K562 (cell line): ENCODE measurements around the gene BCL6B. TPM values are rescaled to one million over a fixed set of nuclear protein-coding genes. Genes with fewer than 3 reads are reported as not detected.
"Not testable (repeated sequence)": the region's sequence is repeated elsewhere in the genome, so short reads cannot be mapped to it uniquely, and the experiment has no call there.

Experiments used
- ATAC-seq: fragments of 200-7000 bp; cut with Tn5 transposase; 3 replicates; pipeline ENCODE4 v1.9.1; 2020; ENCODE audit warnings: moderate library complexity
- BruUV-seq: library from RNA; stranded (reverse); fragments of 400-500 nt; replicated peaks from 2 replicates; lab custom pipeline; 2021; lab: Mats Ljungman, UMichigan
- CTCF ChIA-PET: fragments of 300-600 bp; formaldehyde crosslinking; extraction: SDS; loops from one replicate; lab custom pipeline; 2021; ENCODE audit warnings: low intra/inter-chr PET ratio; lab: Yijun Ruan, JAX
- POLR2A ChIA-PET: fragments of 300-600, 350-650 bp; sonication (Branson Sonifier 250); formaldehyde crosslinking; extraction: SDS; loops from one replicate; lab custom pipeline; 2021; ENCODE audit warnings: antibody characterized with exemption, inconsistent platforms; lab: Yijun Ruan, JAX
- DNase-seq, 4 experiments: peaks; one replicate each; pipeline versions ENCODE4 v3.0.0 to v3.0.0-alpha.2; 2011 to 2018; ENCODE audit warnings: low spot score in 3 of 4, mixed read lengths in 3 of 4; ENCODE audit errors: extremely low read depth in 1 of 4
- FAIRE-seq: peaks from 2 replicates; lab custom pipeline; 2011; peaks lifted over from hg19 to GRCh38; lab: Jason Lieb, UNC
- H2AFZ ChIP-seq: 2 replicates; pipeline ENCODE4 v1.6.0; 2011; ENCODE audit warnings: low read depth, low read length, control low read depth, inconsistent platforms
- H3K27ac ChIP-seq: fragments of 200-600 bp; 3 replicates; pipeline ENCODE4 v1.8.0; 2011; ENCODE audit warnings: low read depth, mild to moderate bottlenecking, control low read depth, inconsistent platforms, low read length, moderate library complexity, mixed read lengths; ENCODE audit errors: extremely low read depth
- H3K27me3 ChIP-seq, 2 experiments: fragments of 300-600 bp in 1 of 2; 2 replicates in 1 of 2; 3 replicates in 1 of 2; pipeline versions ENCODE4 v1.6.0 to v1.8.0; 2011; ENCODE audit warnings: inconsistent platforms in 2 of 2, low read length in 2 of 2, mild to moderate bottlenecking in 1 of 2, mixed read lengths in 1 of 2, moderate library complexity in 1 of 2; ENCODE audit not compliant: control insufficient read depth in 2 of 2, insufficient read depth in 2 of 2
- H3K36me3 ChIP-seq: fragments of 300-600 bp; 3 replicates; pipeline ENCODE4 v1.8.0; 2011; ENCODE audit warnings: mild to moderate bottlenecking, low read length, inconsistent platforms; ENCODE audit not compliant: control insufficient read depth, insufficient read depth
- H3K4me1 ChIP-seq, 2 experiments: fragments of 200-600 bp in 1 of 2; replicated peaks in 1 of 2; 2 replicates in 1 of 2; 3 replicates in 1 of 2; pipeline versions ENCODE4 v1.5.1 to v1.8.0; 2011; ENCODE audit warnings: inconsistent platforms in 2 of 2, low read length in 2 of 2, mild to moderate bottlenecking in 1 of 2, mixed read lengths in 1 of 2, moderate library complexity in 1 of 2; ENCODE audit not compliant: control insufficient read depth in 2 of 2, insufficient read depth in 2 of 2
- H3K4me2 ChIP-seq: 2 replicates; pipeline ENCODE4 v1.6.1; 2011; ENCODE audit warnings: low read length, control low read depth, inconsistent platforms, mixed read lengths; ENCODE audit not compliant: insufficient read depth
- H3K4me3 ChIP-seq: fragments of 200-600 bp; sonication (generic), shearing (Covaris generic); 2 replicates; pipeline ENCODE4 v1.5.1; 2016; ENCODE audit warnings: control low read depth, inconsistent platforms
- H3K79me2 ChIP-seq: fragments of 200-600 bp; 3 replicates; pipeline ENCODE4 v1.8.0; 2011; ENCODE audit warnings: low read length, inconsistent platforms; ENCODE audit not compliant: control insufficient read depth, insufficient read depth
- H3K9ac ChIP-seq, 2 experiments: 2 replicates each; pipeline versions ENCODE4 v1.6.0 to v1.6.1; 2011; ENCODE audit warnings: low read depth in 2 of 2, low read length in 2 of 2, control low read depth in 1 of 2, inconsistent platforms in 1 of 2, mild to moderate bottlenecking in 1 of 2, mixed read lengths in 1 of 2; ENCODE audit not compliant: insufficient read depth in 1 of 2
- H3K9me1 ChIP-seq: one replicate; pipeline ENCODE4 v1.6.0; 2011; ENCODE audit warnings: inconsistent platforms, mild to moderate bottlenecking, low read length, moderate library complexity; ENCODE audit not compliant: control insufficient read depth, insufficient read depth
- H3K9me3 ChIP-seq: replicated peaks from 2 replicates; pipeline ENCODE4 v1.5.1; 2011; ENCODE audit warnings: low read depth, low read length, inconsistent platforms; ENCODE audit not compliant: control insufficient read depth, insufficient read depth
- H4K20me1 ChIP-seq: replicated peaks from 2 replicates; pipeline ENCODE4 v1.6.1; 2011; ENCODE audit warnings: low read length, inconsistent platforms, mixed read lengths; ENCODE audit not compliant: control insufficient read depth, insufficient read depth
- C11orf30 ChIP-seq: fragments of 450-650 bp; IDR thresholded peaks from 2 replicates; pipeline ENCODE4 v1.6.1; 2016; ENCODE audit warnings: low read depth, mild to moderate bottlenecking
- CBFA2T2 ChIP-seq: fragments of 450-650 bp; conservative IDR thresholded peaks from 2 replicates; pipeline ENCODE4 v1.6.1; 2017; ENCODE audit warnings: mild to moderate bottlenecking
- CREM ChIP-seq: IDR thresholded peaks from 2 replicates; pipeline ENCODE4 v1.6.1; 2014; ENCODE audit warnings: antibody characterized with exemption, low read depth
- CXXC5 ChIP-seq: fragments of 250-450 bp; sonication (Bioruptor Pico); IDR thresholded peaks from 2 replicates; pipeline ENCODE4 v1.8.0; 2022; ENCODE audit warnings: inconsistent platforms, mild to moderate bottlenecking, moderate library complexity
- RAD51 ChIP-seq: fragments of 450-650 bp; IDR thresholded peaks from 2 replicates; pipeline ENCODE4 v1.7.1; 2016; ENCODE audit warnings: low read depth, mild to moderate bottlenecking, borderline replicate concordance
- SRF ChIP-seq, 2 experiments: fragments of 250-450, 450-650 bp in 1 of 2; sonication (Bioruptor Pico) in 1 of 2; sonication (generic) in 1 of 2; formaldehyde crosslinking; IDR thresholded peaks; 2 replicates each; pipeline versions ENCODE4 v1.5.0 to v1.5.1; 2020 to 2022; ENCODE audit warnings: mild to moderate bottlenecking in 1 of 2, missing genetic modification reagents in 1 of 2
- TOE1 ChIP-seq, 2 experiments: fragments of 450-650 bp in 1 of 2; sonication (generic) in 1 of 2; formaldehyde crosslinking in 1 of 2; IDR thresholded peaks; 2 replicates each; pipeline versions ENCODE4 v1.7.1 to v1.8.0; 2016 to 2022; ENCODE audit warnings: borderline replicate concordance in 2 of 2, mild to moderate bottlenecking in 2 of 2, antibody characterized with exemption in 1 of 2, inconsistent platforms in 1 of 2, low read depth in 1 of 2, missing genetic modification reagents in 1 of 2, moderate library complexity in 1 of 2
- USF2 ChIP-seq: sonication (generic); formaldehyde crosslinking; IDR thresholded peaks from 2 replicates; pipeline ENCODE4 v1.5.0; 2020; ENCODE audit warnings: missing genetic modification reagents
- ZFX ChIP-seq: sonication (generic); formaldehyde crosslinking; IDR thresholded peaks from 2 replicates; pipeline ENCODE4 v1.8.0; 2022; ENCODE audit warnings: mild to moderate bottlenecking, missing genetic modification reagents, moderate library complexity
- WGBS: fragments of 100-300 bp; shearing (Covaris generic); methylation state at CpG from one replicate; pipeline ENCODE4 v1.1.6; 2016; ENCODE audit warnings: low coverage, mixed read lengths; ENCODE audit not compliant: insufficient coverage; ENCODE audit errors: missing lambda C conversion rate; 5-methylcytosine and 5-hydroxymethylcytosine counted together
- in situ Hi-C: fragments of 300-500 bp; cut with MboI; formaldehyde crosslinking; loops from 4 replicates; pipeline ENCODE4 v1.15.0; 2018; ENCODE audit warnings: inconsistent platforms, mixed read lengths
- intact Hi-C: fragments of 100-400 bp; cut with micrococcal nuclease; formaldehyde crosslinking; loops from 2 replicates; pipeline ENCODE4 v1.14.2; 2022
- polyA plus RNA-seq, 8 experiments: library from polyadenylated mRNA; depleted of rRNA in 4 of 8; stranded (reverse) in 5 of 8; unstranded in 3 of 8; fragments of >200 nt; fragmentation: Nextera tagmentation in 2 of 8; fragmentation: Illumina TruSeq in 1 of 8; extraction: Ambion mirVana in 2 of 8; extraction: Trizol in 1 of 8; gene quantifications; 2 replicates each; pipeline versions ENCODE4 v1.2.1 to v1.2.3, GENCODE V29; 2011 to 2014; ENCODE audit warnings: inconsistent platforms in 1 of 8, missing spikeins in 1 of 8
- total RNA-seq, 7 experiments: library from RNA; depleted of rRNA in 6 of 7; stranded (reverse); fragments of >200 nt in 6 of 7; fragmentation: Illumina TruSeq in 2 of 7; extraction: Trizol in 2 of 7; gene quantifications; 2 replicates each; pipeline versions ENCODE4 v1.2.1 to v1.2.3, GENCODE V29; 2011 to 2021; ENCODE audit warnings: low replicate concordance in 1 of 7
- TF ChIP-seq, protein P1 (sequence below): fragments of 450-650 bp; IDR thresholded peaks from 2 replicates; pipeline ENCODE4 v1.6.1; 2016
- TF ChIP-seq, protein P2 (sequence below): sonication (generic); formaldehyde crosslinking; IDR thresholded peaks from 2 replicates; pipeline ENCODE4 v1.9.0; 2022; ENCODE audit warnings: mild to moderate bottlenecking, missing genetic modification reagents

The BCL6B gene
- total and polyA plus RNA-seq, 9 of the 15 experiments (the other 6 are each of a cell fraction or from before 2014, with no cell fraction given), result 0.89 to 5.0 (median 3.6) TPM

- intact Hi-C loops, result loop anchor here (1.0 kb wide), 1 partner anchor 89 kb away; no protein-coding TSS in a partner anchor
- in situ Hi-C loops, result loop anchor here (10.0 to 25.0 kb wide), 2 partner anchors 288 to 515 kb away; partner anchors contain the start of genes ACAP1, SENP3 and TNFSF13
- H3K4me1 ChIP-seq, result peaks cover 0 to 21% of the 10 kb centered on the region in 2 experiments; a peak in 4 of 5 replicates
- H3K4me3 ChIP-seq; H3K9me1 ChIP-seq; H3K9ac ChIP-seq; H3K27ac ChIP-seq; H3K27me3 ChIP-seq; H3K36me3 ChIP-seq; H3K79me2 ChIP-seq; H4K20me1 ChIP-seq; BruUV-seq; H3K9me3 ChIP-seq; TF ChIP-seq TOE1 (CRISPR knock-in tag; IDR thresholded peaks at IDR 0.05; ENCODE audit: borderline replicate concordance, low read depth): not testable (repeated sequence)
- CTCF ChIA-PET, result interaction anchor here (3.6 kb wide), 1 partner anchor 88 kb away, joined by 41 read pairs; no protein-coding TSS in a partner anchor
- ATAC-seq (peak; percentile 44), DNase-seq (peak in 2 of 4 experiments; percentile 24 to 69), FAIRE-seq (peak; percentile 89)
- peak overlapping the region; percentile 57 for H3K4me2 ChIP-seq
- POLR2A ChIA-PET, result interaction anchor here (3.2 kb wide), 1 partner anchor 11 kb away, joined by 10 read pairs; the partner anchor contains the start of gene SLC16A13
- 6% methylated on average over 26 of the region's 26 CpGs for WGBS
- H2AFZ ChIP-seq, result peak overlapping the region; percentile 30
- TF ChIP-seq C11orf30 (peak; percentile 88), RAD51 (peak; percentile 98), USF2 (peak; percentile 76), SRF (CRISPR knock-in tag; IDR thresholded peaks at IDR 0.05) (peak in 1 of 2 experiments; percentile 37; a peak in 1 of 4 replicates), CXXC5 (CRISPR knock-in tag) (0 out of 2 replicates have a peak, but pooled peaks have one; percentile 12), CREM (0 out of 2 replicates have a peak, but pooled peaks have one; percentile 33), TOE1 (IDR thresholded peaks at IDR 0.05; ENCODE audit: borderline replicate concordance) (peak; percentile 98), CBFA2T2 (peak; percentile 85), ZFX (CRISPR knock-in tag) (peak; percentile 32; the same call in 1 of the 2 replicates)
- TF ChIP-seq, protein P1, sequence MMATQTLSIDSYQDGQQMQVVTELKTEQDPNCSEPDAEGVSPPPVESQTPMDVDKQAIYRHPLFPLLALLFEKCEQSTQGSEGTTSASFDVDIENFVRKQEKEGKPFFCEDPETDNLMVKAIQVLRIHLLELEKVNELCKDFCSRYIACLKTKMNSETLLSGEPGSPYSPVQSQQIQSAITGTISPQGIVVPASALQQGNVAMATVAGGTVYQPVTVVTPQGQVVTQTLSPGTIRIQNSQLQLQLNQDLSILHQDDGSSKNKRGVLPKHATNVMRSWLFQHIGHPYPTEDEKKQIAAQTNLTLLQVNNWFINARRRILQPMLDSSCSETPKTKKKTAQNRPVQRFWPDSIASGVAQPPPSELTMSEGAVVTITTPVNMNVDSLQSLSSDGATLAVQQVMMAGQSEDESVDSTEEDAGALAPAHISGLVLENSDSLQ, result peak; percentile 94
- TF ChIP-seq, protein P2, sequence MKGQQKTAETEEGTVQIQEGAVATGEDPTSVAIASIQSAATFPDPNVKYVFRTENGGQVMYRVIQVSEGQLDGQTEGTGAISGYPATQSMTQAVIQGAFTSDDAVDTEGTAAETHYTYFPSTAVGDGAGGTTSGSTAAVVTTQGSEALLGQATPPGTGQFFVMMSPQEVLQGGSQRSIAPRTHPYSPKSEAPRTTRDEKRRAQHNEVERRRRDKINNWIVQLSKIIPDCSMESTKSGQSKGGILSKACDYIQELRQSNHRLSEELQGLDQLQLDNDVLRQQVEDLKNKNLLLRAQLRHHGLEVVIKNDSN, result peak; percentile 85
Observed at GRCh38 chr17:7046725-7047397, 24.0 kb downstream of the BCL6B start.
